ENCODE data around the gene CTSZ.

The CTSZ gene

DNA sequence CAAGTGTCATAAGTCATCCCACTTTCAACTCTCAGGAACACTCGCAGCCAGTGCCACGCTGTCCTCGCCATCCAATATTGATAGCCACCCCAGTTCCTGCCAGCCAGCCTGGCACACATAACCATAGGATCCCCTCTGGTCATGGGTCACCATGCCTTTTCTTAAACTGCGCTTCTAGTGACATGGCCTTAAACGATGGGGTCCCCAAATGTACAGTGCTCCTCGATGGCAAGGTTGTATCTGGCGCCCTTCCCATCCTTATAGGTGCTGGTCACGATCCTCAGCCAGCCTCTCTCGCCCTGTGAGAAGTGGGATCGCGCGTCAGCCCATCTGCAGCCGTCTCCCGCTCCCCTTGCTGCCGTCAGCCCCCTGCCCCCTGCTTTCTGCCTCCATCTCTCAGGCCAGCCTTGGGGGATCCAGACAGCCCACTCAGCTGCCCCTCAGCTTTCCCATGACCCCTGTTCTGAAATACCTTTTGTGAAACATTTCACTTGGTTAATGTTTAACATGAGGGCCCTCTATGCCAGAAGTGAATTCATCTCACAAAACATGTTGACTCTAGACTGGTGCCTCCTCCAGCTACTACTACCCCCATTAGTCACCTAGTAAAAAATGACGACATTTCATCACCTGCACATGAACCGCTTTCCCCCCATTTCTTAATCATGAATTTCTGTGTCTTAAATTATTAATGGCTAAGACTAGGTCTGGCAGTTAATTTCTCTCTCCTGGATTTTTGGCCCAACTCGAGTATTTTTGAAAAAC lies 11.4 kb downstream of the CTSZ start:
- H3K27ac ChIP-seq, result peak overlapping the region; percentile 52
- peak; percentile 60 for DNase-seq (ENCODE audit: low spot score)
- POLR2A ChIA-PET (ENCODE audit: low non-redundant PET), result interaction anchor here (1.3 kb wide), 1 partner anchor 106 kb away, joined by 4 read pairs; no protein-coding TSS in a partner anchor
- CTCF ChIA-PET, result no interaction called here
- TF ChIP-seq, protein P1, sequence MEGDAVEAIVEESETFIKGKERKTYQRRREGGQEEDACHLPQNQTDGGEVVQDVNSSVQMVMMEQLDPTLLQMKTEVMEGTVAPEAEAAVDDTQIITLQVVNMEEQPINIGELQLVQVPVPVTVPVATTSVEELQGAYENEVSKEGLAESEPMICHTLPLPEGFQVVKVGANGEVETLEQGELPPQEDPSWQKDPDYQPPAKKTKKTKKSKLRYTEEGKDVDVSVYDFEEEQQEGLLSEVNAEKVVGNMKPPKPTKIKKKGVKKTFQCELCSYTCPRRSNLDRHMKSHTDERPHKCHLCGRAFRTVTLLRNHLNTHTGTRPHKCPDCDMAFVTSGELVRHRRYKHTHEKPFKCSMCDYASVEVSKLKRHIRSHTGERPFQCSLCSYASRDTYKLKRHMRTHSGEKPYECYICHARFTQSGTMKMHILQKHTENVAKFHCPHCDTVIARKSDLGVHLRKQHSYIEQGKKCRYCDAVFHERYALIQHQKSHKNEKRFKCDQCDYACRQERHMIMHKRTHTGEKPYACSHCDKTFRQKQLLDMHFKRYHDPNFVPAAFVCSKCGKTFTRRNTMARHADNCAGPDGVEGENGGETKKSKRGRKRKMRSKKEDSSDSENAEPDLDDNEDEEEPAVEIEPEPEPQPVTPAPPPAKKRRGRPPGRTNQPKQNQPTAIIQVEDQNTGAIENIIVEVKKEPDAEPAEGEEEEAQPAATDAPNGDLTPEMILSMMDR (conservative IDR thresholded peaks at IDR 0.05; ENCODE audit: low read depth), result no peak

DNA sequence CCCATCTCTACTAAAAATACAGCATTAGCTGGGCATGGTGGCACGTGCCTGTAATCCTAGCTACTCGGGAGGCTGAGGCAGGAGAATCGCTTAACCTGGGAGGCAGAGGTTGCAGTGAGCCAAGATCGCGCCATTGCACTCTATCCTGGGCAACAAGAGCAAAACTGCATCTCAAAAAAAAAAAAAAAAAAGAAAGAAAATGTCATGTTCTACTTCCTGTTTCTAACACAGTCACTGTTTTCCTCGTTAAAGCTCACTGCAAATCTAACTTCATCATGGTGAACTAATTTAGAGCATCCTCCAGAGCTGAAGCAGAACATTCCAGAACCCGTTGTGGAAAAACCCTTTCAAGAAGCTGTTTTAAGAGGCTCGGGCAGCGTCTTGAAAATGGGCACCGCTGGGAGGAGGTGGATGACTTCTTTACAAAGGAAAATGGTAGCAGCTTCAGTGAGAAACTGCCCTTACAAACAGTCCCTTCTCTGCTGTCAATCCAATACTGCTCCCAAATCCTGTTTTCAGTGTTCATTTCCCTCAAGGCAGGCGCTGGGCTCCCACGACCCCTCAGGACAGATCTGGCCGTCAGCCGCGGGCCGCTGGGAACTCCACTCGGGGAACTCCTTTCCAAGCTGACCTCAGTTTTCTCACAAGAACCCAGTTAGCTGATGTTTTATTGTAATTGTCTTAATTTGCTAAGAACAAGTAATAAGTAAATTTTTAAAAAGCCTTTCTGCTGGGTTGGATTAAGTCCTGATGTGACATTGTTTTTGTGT lies 12.5 kb downstream of the CTSZ start:
- ChIA-PET POLR2A (ENCODE audit: low non-redundant PET) (interaction anchor here (0.7 kb wide), 1 partner anchor 181 kb away, joined by 9 read pairs; no protein-coding TSS in a partner anchor), CTCF (interaction anchor here (0.5 to 0.7 kb wide), 5 partner anchors 52 to 330 kb away, joined by 3 to 4 read pairs (median 3); no protein-coding TSS in a partner anchor)
- TF ChIP-seq, protein P1 (conservative IDR thresholded peaks at IDR 0.05; ENCODE audit: low read depth), result no peak
- H3K27ac ChIP-seq, result peak overlapping the region; percentile 52
- DNase-seq (ENCODE audit: low spot score), result no peak

GRCh38 chr20:58993332-58994248 lies 13.5 kb downstream of the CTSZ start:
- ChIA-PET POLR2A (ENCODE audit: low non-redundant PET) (no interaction called here), CTCF (interaction anchor here (0.5 to 0.8 kb wide), 5 partner anchors 14 to 409 kb away, joined by 3 to 4 read pairs (median 3); no protein-coding TSS in a partner anchor)
- TF ChIP-seq, protein P1 (conservative IDR thresholded peaks at IDR 0.05; ENCODE audit: low read depth), result no peak
- no peak for DNase-seq (ENCODE audit: low spot score)
- H3K27ac ChIP-seq, result peak overlapping the region; percentile 45

- ChIA-PET POLR2A (ENCODE audit: low non-redundant PET) (no interaction called here), CTCF (interaction anchor here (0.6 to 0.8 kb wide), 2 partner anchors 15 to 410 kb away, joined by 4 read pairs; no protein-coding TSS in a partner anchor)
- no peak for DNase-seq (ENCODE audit: low spot score)
- TF ChIP-seq, protein P1 (conservative IDR thresholded peaks at IDR 0.05; ENCODE audit: low read depth), result no peak
- H3K27ac ChIP-seq, result peak overlapping the region; percentile 45
Measured at GRCh38 chr20:58992911-58993310, 14.1 kb downstream of the CTSZ start.

DNA sequence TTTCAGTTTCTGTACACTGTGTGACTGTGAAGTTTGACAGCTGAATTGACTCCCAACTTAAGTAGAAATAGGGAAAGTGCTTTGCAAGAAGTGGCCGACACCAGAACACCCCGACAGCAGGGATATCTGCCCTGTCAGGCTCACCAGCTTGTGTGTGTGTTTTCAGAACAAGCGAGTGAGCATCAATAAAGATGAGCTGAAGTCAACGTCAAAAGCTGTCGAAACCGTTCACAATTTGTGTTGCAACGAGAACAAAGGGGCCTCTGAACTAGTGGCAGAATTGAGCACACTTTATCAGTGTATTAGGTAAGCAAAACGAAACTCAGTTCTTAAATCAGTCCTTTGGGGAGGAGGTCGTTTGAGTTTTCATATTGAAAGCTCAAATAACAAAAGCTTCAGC lies 15.3 kb downstream of the CTSZ start:
- TF ChIP-seq, protein P1 (conservative IDR thresholded peaks at IDR 0.05; ENCODE audit: low read depth), result no peak
- ChIA-PET CTCF (interaction anchor here (0.6 kb wide), 3 partner anchors 41 to 224 kb away, joined by 3 to 5 read pairs (median 3); partner anchors contain the start of gene ATP5F1E), POLR2A (ENCODE audit: low non-redundant PET) (no interaction called here)
- no peak overlapping the region for H3K27ac ChIP-seq
- DNase-seq (ENCODE audit: low spot score), result no peak
